Measurements from ENCODE around the gene ROPN1L. TPM values are rescaled to one million over a fixed set of nuclear protein-coding genes. Genes with fewer than 3 reads are reported as not detected.

The ROPN1L gene
- total and polyA plus RNA-seq, 2 of the 4 experiments (the other 2 are of a cell fraction) = 0.34 to 0.36 TPM

DNA sequence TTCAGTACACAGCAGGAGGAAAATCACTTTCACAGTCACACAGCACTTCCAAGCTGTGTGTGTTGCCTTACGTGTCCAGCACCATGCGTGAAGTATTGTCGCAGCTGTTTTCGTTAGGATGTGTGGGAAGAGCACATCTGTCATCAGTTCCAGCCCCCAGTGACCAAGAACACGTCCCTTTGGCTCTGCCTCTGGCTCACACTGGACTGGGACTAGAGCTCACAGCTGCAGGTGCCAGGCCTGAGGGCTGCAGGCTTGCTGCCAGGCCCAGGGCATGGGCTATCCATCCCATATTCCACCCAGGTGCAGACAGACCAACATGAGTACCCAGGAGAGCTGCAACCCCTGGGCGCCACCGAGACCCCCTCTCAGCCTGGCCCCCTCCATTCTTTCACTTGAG, 61.6 kb downstream of the ROPN1L start:
- in situ Hi-C loops (cut with MboI; ENCODE audit: low sequenced_read_pairs) (no loop called here), dilution Hi-C loops (cut with HindIII; ENCODE audit: low sequenced_read_pairs, unreplicated experiment) (no loop called here), intact Hi-C loops (cut with micrococcal nuclease) (no loop called here)
- H3K18ac ChIP-seq (ENCODE audit: low read depth, low read length) = no peak overlapping the region
- H4K91ac ChIP-seq (ENCODE audit: insufficient read depth, low read depth, low read length) = 0 out of 2 replicates have a peak overlapping the region, but pooled peaks have one; percentile 33
- peaks cover 7% of the 10 kb centered on the region for H3K9me1 ChIP-seq (ENCODE audit: insufficient read depth, low read length)
- H2AK5ac ChIP-seq (ENCODE audit: low read depth, low read length) = peak overlapping the region; percentile 29; the same call in 1 of the 2 replicates
- H3K23ac ChIP-seq (ENCODE audit: low read depth, low read length) = no peak overlapping the region
- H4K8ac ChIP-seq (ENCODE audit: low read depth in 2 of 2, low read length in 2 of 2) = no peak overlapping the region
- POLR2A ChIA-PET (ENCODE audit: unreplicated experiment) = no interaction called here
- H2BK120ac ChIP-seq (ENCODE audit: low read depth, low read length) = no peak overlapping the region
- H3K27me3 ChIP-seq (ENCODE audit: control insufficient read depth, insufficient read depth, low read length) = no peaks in the 10 kb centered on the region
- H3K79me1 ChIP-seq (ENCODE audit: low read depth in 1 of 2, low read length in 2 of 2) = no peaks in the 10 kb centered on the region
- no peak overlapping the region for H4K5ac ChIP-seq (ENCODE audit: low read depth, low read length)
- H2BK5ac ChIP-seq (ENCODE audit: low read depth, low read length, poor library complexity, severe bottlenecking) = no peak overlapping the region
- TF ChIP-seq CHD1 (IDR thresholded peaks at IDR 0.05; ENCODE audit: low read depth, low read length) (no peak), NFE2L2 (IDR thresholded peaks at IDR 0.05; ENCODE audit: low read depth, low read length) (no peak), MAFK (IDR thresholded peaks at IDR 0.05; ENCODE audit: low read depth, low read length) (no peak), CEBPB (IDR thresholded peaks at IDR 0.05; ENCODE audit: low read depth, low read length) (no peak), RCOR1 (IDR thresholded peaks at IDR 0.05; ENCODE audit: insufficient replicate concordance, low read length) (no peak), SMC3 (IDR thresholded peaks at IDR 0.05; ENCODE audit: low read depth, low read length) (no peak), BHLHE40 (IDR thresholded peaks at IDR 0.05; ENCODE audit: low read depth, low read length) (no peak), POLR2A (IDR thresholded peaks at IDR 0.05; ENCODE audit: low read depth, low read length) (no peak), RFX5 (IDR thresholded peaks at IDR 0.05; ENCODE audit: low read depth, low read length) (no peak)
- DNase-seq = no peak
- no peaks in the 10 kb centered on the region for H4K20me1 ChIP-seq (ENCODE audit: insufficient read depth, low read length)
- BruUV-seq (replicated peaks) = no TSS peak
- CTCF ChIA-PET = no interaction called here
- no peaks in the 10 kb centered on the region for H3K9me3 ChIP-seq (ENCODE audit: control insufficient read depth, insufficient read depth, low read length)
- 80% methylated on average over 2 of the region's 7 CpGs; no CpG with 5 or more reads in 1 of the 2 experiments for WGBS, 2 experiments (ENCODE audit: extremely low coverage in 2 of 2, insufficient read length in 1 of 2)
- no peak overlapping the region for H3K4me2 ChIP-seq (ENCODE audit: low read depth, low read length)
- no peak overlapping the region for H3K14ac ChIP-seq (replicated peaks; ENCODE audit: low read depth, low read length)
- no peak for ATAC-seq (ENCODE audit: low read depth)
- H2AFZ ChIP-seq (replicated peaks; ENCODE audit: low read length, poor library complexity) = no peak overlapping the region
- H2BK20ac ChIP-seq (ENCODE audit: low read depth, low read length) = no peak overlapping the region
- no peak overlapping the region for H2BK15ac ChIP-seq (ENCODE audit: low read depth, low read length)
- H3K9ac ChIP-seq (ENCODE audit: low read depth, low read length) = no peak overlapping the region
- no peak overlapping the region for H3K4ac ChIP-seq (ENCODE audit: low read depth, low read length)
- no peaks in the 10 kb centered on the region for H3K36me3 ChIP-seq (ENCODE audit: control insufficient read depth, insufficient read depth, low read length)
- H3K56ac ChIP-seq (ENCODE audit: extremely low read depth, insufficient read depth, low read length) = no peak overlapping the region
- no peak overlapping the region for H3K4me3 ChIP-seq (ENCODE audit: insufficient read depth, low read depth, low read length)
- H2AK9ac ChIP-seq (replicated peaks; ENCODE audit: low read depth, low read length, poor library complexity) = no peak overlapping the region
- peaks cover 8% of the 10 kb centered on the region for H3K4me1 ChIP-seq (ENCODE audit: control insufficient read depth, insufficient read depth, low read length)
- H3K27ac ChIP-seq (ENCODE audit: insufficient read depth, low read length) = no peak overlapping the region
